ENCODE measurements around the gene CDH4. TPM values are rescaled to one million over a fixed set of nuclear protein-coding genes. Genes with fewer than 3 reads are reported as not detected.

Gene CDH4
- total and polyA plus RNA-seq, 2 donors (not counting 1 experiment from before 2014, with no cell fraction given) = not detected

DNA sequence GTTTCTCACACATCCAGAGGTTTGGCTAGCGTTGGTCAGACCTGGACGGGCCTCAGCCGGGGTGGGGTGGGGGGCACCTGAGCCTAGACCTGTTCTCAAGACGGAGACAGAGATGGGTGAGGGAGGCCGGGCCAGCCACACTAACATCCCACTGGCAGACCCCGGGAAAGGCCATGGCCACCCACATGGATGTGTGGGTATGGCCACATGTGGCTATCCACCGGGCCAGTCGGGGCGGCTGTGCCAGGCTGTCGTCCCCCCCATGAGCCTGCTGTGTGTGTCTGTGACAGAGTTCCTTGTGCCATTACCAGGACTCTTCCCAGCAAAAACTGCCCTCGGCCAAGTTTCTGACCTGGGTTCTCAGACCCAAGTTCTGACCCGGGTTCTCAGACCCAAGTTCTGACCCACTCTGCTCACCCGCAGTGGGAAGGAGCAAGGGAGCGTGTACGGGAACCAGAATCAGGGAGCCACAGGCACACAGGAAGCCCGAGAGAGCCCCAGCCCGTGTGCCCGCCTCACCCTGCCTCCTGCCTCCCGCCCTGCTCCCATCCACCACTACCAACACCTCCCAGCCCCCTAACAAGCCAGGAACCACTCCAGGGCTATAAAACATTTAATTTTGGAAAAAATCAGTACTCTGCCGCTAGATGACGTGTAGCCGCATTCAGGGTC, 558.1 kb downstream of the CDH4 start:
- Histone ChIP-seq H3K27ac (ENCODE audit: low read length in 2 of 2) (no peak overlapping the region), H3K27me3 (replicated peaks in 1 of 4; ENCODE audit: control extremely low read depth in 1 of 4, control insufficient read depth in 3 of 4, insufficient read depth in 4 of 4, low read length in 3 of 4) (no peaks in the 10 kb centered on the region), H3K4me3 (ENCODE audit: control extremely low read depth in 1 of 5, extremely low read depth in 1 of 5, insufficient read depth in 1 of 5, low read depth in 2 of 5, low read length in 4 of 5) (no peak overlapping the region), H3K79me2 (ENCODE audit: control insufficient read depth, insufficient read depth, low read length) (no peaks in the 10 kb centered on the region), H4K20me1 (ENCODE audit: control insufficient read depth, insufficient read depth, low read length, poor library complexity, severe bottlenecking) (no peaks in the 10 kb centered on the region), H3K9me3 (ENCODE audit: control extremely low read depth in 1 of 3, control insufficient read depth in 2 of 3, insufficient read depth in 1 of 3, low read length in 2 of 3) (peaks cover 0 to 5% (median 0%) of the 10 kb centered on the region in 3 donors), H3K4me1 (ENCODE audit: control insufficient read depth in 2 of 2, insufficient read depth in 2 of 2, low read length in 2 of 2) (no peaks in the 10 kb centered on the region), H3K36me3 (replicated peaks in 1 of 2; ENCODE audit: control extremely low read depth in 1 of 2, control insufficient read depth in 1 of 2, extremely low read depth in 1 of 2, insufficient read depth in 2 of 2, low read length in 1 of 2) (no peaks in the 10 kb centered on the region), H3K4me2 (replicated peaks; ENCODE audit: low read depth, low read length, poor library complexity, severe bottlenecking) (no peak overlapping the region), H3K9ac (ENCODE audit: low read length) (no peak overlapping the region), H2AFZ (ENCODE audit: insufficient read depth, low read depth, low read length, poor library complexity, severe bottlenecking) (no peak overlapping the region)
- POLR2A ChIA-PET = no interaction called here
- no peaks in the 10 kb centered on the region for H3K9me3 Mint-ChIP-seq (ENCODE audit: insufficient read depth)
- H3K4me1 Mint-ChIP-seq = no peaks in the 10 kb centered on the region
- TF ChIP-seq EZH2 (IDR thresholded peaks at IDR 0.05; ENCODE audit: borderline replicate concordance, insufficient read depth, low read depth, low read length, poor library complexity, severe bottlenecking) = no peak
- TF ChIP-seq, protein P1, sequence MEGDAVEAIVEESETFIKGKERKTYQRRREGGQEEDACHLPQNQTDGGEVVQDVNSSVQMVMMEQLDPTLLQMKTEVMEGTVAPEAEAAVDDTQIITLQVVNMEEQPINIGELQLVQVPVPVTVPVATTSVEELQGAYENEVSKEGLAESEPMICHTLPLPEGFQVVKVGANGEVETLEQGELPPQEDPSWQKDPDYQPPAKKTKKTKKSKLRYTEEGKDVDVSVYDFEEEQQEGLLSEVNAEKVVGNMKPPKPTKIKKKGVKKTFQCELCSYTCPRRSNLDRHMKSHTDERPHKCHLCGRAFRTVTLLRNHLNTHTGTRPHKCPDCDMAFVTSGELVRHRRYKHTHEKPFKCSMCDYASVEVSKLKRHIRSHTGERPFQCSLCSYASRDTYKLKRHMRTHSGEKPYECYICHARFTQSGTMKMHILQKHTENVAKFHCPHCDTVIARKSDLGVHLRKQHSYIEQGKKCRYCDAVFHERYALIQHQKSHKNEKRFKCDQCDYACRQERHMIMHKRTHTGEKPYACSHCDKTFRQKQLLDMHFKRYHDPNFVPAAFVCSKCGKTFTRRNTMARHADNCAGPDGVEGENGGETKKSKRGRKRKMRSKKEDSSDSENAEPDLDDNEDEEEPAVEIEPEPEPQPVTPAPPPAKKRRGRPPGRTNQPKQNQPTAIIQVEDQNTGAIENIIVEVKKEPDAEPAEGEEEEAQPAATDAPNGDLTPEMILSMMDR (IDR thresholded peaks at IDR 0.05) = no peak
- no peak overlapping the region for H3K27ac Mint-ChIP-seq
- no peak for ATAC-seq (ENCODE audit: low read depth)
- intact Hi-C loops (cut with micrococcal nuclease) = no loop called here
- no peaks in the 10 kb centered on the region for H3K27me3 Mint-ChIP-seq
- CTCF ChIA-PET = no interaction called here
- WGBS (ENCODE audit: insufficient coverage) = 90% methylated on average over 20 of the region's 22 CpGs
- no peak for DNase-seq
- H3K4me3 Mint-ChIP-seq = no peak overlapping the region

DNA sequence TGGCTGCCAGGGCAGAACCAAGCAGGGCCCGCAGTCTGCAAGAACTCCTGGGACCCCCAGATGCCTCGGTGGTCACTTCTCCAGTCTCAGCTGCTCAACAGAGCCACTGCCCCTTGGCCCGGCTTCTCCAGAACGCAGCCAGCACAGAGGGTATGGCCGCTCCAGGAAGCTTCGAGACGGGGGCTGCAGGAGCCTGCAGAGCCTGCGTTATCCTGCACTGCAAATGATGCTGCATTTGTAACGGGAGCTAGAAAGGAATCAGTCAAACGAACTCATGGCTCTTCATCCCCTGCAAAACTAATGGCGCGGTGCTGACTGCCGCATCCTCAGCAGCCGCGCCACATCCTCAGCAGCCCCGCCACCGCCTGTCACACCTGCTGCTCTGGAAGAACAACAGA, 558.7 kb downstream of the CDH4 start:
- no peaks in the 10 kb centered on the region for H3K4me1 Mint-ChIP-seq
- POLR2A ChIA-PET = no interaction called here
- CTCF ChIA-PET = no interaction called here

More for the DNA sequence above, 558.7 kb downstream of the CDH4 start:
- Histone ChIP-seq H3K4me2 (replicated peaks; ENCODE audit: low read depth, low read length, poor library complexity, severe bottlenecking) (no peak overlapping the region), H3K27me3 (replicated peaks in 1 of 4; ENCODE audit: control extremely low read depth in 1 of 4, control insufficient read depth in 3 of 4, insufficient read depth in 4 of 4, low read length in 3 of 4) (no peaks in the 10 kb centered on the region), H3K79me2 (ENCODE audit: control insufficient read depth, insufficient read depth, low read length) (no peaks in the 10 kb centered on the region), H3K4me3 (ENCODE audit: control extremely low read depth in 1 of 5, extremely low read depth in 1 of 5, insufficient read depth in 1 of 5, low read depth in 2 of 5, low read length in 4 of 5) (no peak overlapping the region), H3K4me1 (ENCODE audit: control insufficient read depth in 2 of 2, insufficient read depth in 2 of 2, low read length in 2 of 2) (no peaks in the 10 kb centered on the region), H3K27ac (ENCODE audit: low read length in 2 of 2) (no peak overlapping the region), H4K20me1 (ENCODE audit: control insufficient read depth, insufficient read depth, low read length, poor library complexity, severe bottlenecking) (no peaks in the 10 kb centered on the region), H3K9ac (ENCODE audit: low read length) (no peak overlapping the region), H3K36me3 (replicated peaks in 1 of 2; ENCODE audit: control extremely low read depth in 1 of 2, control insufficient read depth in 1 of 2, extremely low read depth in 1 of 2, insufficient read depth in 2 of 2, low read length in 1 of 2) (no peaks in the 10 kb centered on the region), H2AFZ (ENCODE audit: insufficient read depth, low read depth, low read length, poor library complexity, severe bottlenecking) (no peak overlapping the region), H3K9me3 (ENCODE audit: control extremely low read depth in 1 of 3, control insufficient read depth in 2 of 3, insufficient read depth in 1 of 3, low read length in 2 of 3) (peaks cover 0 to 5% (median 0%) of the 10 kb centered on the region in 3 donors)
- Mint-ChIP-seq H3K9me3 (ENCODE audit: insufficient read depth) (no peaks in the 10 kb centered on the region), H3K27me3 (no peaks in the 10 kb centered on the region), H3K27ac (no peak overlapping the region), H3K4me3 (no peak overlapping the region)
- TF ChIP-seq EZH2 (IDR thresholded peaks at IDR 0.05; ENCODE audit: borderline replicate concordance, insufficient read depth, low read depth, low read length, poor library complexity, severe bottlenecking) = no peak
- TF ChIP-seq, protein P1 (IDR thresholded peaks at IDR 0.05) = no peak
- intact Hi-C loops (cut with micrococcal nuclease) = no loop called here
- ATAC-seq (ENCODE audit: low read depth) (no peak), DNase-seq (no peak)
- 89% methylated on average over 17 of the region's 17 CpGs for WGBS (ENCODE audit: insufficient coverage)

All from B cell (primary cell).